T-cell (primary cell): Measurements from ENCODE around the gene DAB2IP. TPM values are rescaled to one million over a fixed set of nuclear protein-coding genes. Genes with fewer than 3 reads are reported as not detected.

Source experiments
- ATAC-seq, 4 experiments: fragments of 200-7000 bp in 3 of 4; fragments of 150-1000 bp in 1 of 4; cut with Tn5 transposase; replicated peaks in 1 of 4; 1 replicate in 3 of 4; 2 replicates in 1 of 4; pipeline ENCODE4 v1.10.0; 2021; ENCODE audit warnings: moderate library complexity in 3 of 4, mild to moderate bottlenecking in 2 of 4, moderate number of reproducible peaks in 1 of 4
- CTCF ChIA-PET, 2 donors: fragments of 300-600 bp; sonication (Branson Sonifier 250); formaldehyde crosslinking; loops; one replicate each; lab custom pipeline; 2022; ENCODE audit warnings: antibody characterized with exemption in 2 of 2; lab: Charles Lee
- POLR2A ChIA-PET, 2 donors: fragments of 300-600 bp; sonication (Branson Sonifier 250); formaldehyde crosslinking; loops; one replicate each; lab custom pipeline; 2022; ENCODE audit warnings: antibody characterized with exemption in 2 of 2; lab: Charles Lee
- DNase-seq, 35 experiments: peaks; one replicate each; pipeline versions ENCODE4 v3.0.0 to v3.0.0-alpha.2; 2013 to 2023
- H3K27ac ChIP-seq: one replicate; pipeline ENCODE4 v1.5.1; 2013; ENCODE audit warnings: low read length
- H3K27me3 ChIP-seq, 2 experiments: replicated peaks in 1 of 2; 1 replicate in 1 of 2; 2 replicates in 1 of 2; pipeline versions ENCODE4 v1.6.1 to v1.7.0; 2013; ENCODE audit warnings: low read length in 1 of 2, mixed read lengths in 1 of 2; ENCODE audit not compliant: control insufficient read depth in 2 of 2, insufficient read depth in 2 of 2; ENCODE audit errors: extremely low read depth in 1 of 2
- H3K36me3 ChIP-seq, 2 donors: 1 replicate in 1 of 2; 2 replicates in 1 of 2; pipeline versions ENCODE4 v1.6.1 to v1.7.0; 2013; ENCODE audit warnings: low read length in 1 of 2; ENCODE audit not compliant: control insufficient read depth in 2 of 2, insufficient read depth in 1 of 2; ENCODE audit errors: extremely low read depth in 1 of 2
- H3K4me1 ChIP-seq, 2 experiments: 1 replicate in 1 of 2; 2 replicates in 1 of 2; pipeline versions ENCODE4 v1.6.1 to v1.7.0; 2013; ENCODE audit warnings: low read length in 2 of 2, mixed read lengths in 1 of 2; ENCODE audit not compliant: insufficient read depth in 2 of 2, control insufficient read depth in 1 of 2; ENCODE audit errors: extremely low read depth in 1 of 2
- H3K4me3 ChIP-seq, 2 donors: 1 replicate in 1 of 2; 2 replicates in 1 of 2; pipeline versions ENCODE4 v1.5.1 to v1.7.0; 2013; ENCODE audit warnings: mild to moderate bottlenecking in 2 of 2, low read length in 1 of 2, moderate library complexity in 1 of 2; ENCODE audit not compliant: control insufficient read depth in 1 of 2; ENCODE audit errors: extremely low read depth in 1 of 2
- H3K9me3 ChIP-seq: 2 replicates; pipeline ENCODE4 v1.7.0; 2013
- H3K27ac Mint-ChIP-seq, 2 donors: one replicate each; pipeline ENCODE4 v1.8.0; 2020 to 2021; ENCODE audit warnings: mild to moderate bottlenecking in 2 of 2, mixed read lengths in 2 of 2
- H3K27me3 Mint-ChIP-seq, 2 donors: one replicate each; pipeline ENCODE4 v1.8.0; 2021 to 2022; ENCODE audit warnings: mixed read lengths in 2 of 2
- H3K36me3 Mint-ChIP-seq: one replicate; pipeline ENCODE4 v1.8.0; 2021; ENCODE audit warnings: mixed read lengths
- H3K4me1 Mint-ChIP-seq, 3 donors: one replicate each; pipeline ENCODE4 v1.8.0; 2020 to 2022; ENCODE audit warnings: mixed read lengths in 3 of 3, mild to moderate bottlenecking in 1 of 3
- H3K4me3 Mint-ChIP-seq, 3 donors: one replicate each; pipeline ENCODE4 v1.8.0; 2020 to 2022; ENCODE audit warnings: mild to moderate bottlenecking in 3 of 3, mixed read lengths in 3 of 3, moderate library complexity in 3 of 3
- H3K9me3 Mint-ChIP-seq, 3 donors: one replicate each; pipeline ENCODE4 v1.8.0; 2020 to 2022; ENCODE audit warnings: mixed read lengths in 3 of 3
- WGBS: methylation state at CpG from one replicate; pipeline ENCODE4 v1.1.5; 2013; ENCODE audit warnings: missing lambda C conversion rate; ENCODE audit not compliant: insufficient coverage; 5-methylcytosine and 5-hydroxymethylcytosine counted together
- total RNA-seq, 35 experiments: library from RNA in 6 of 35; stranded (reverse) in 6 of 35; fragments of 120-200 nt in 1 of 35; gene quantifications; one replicate each; pipeline versions ENCODE4 v1.2.1 to v1.2.4 and lab custom pipeline; 2013 to 2026

Gene DAB2IP
- total RNA-seq, 5 donors from 2014 or later (not counting 1 experiment from before 2014, with no cell fraction given), result 0.22 to 0.53 (median 0.34) TPM; not detected in 1

- Histone ChIP-seq H3K27me3 (peaks cover 0 to 9% of the 10 kb centered on the region in 2 experiments), H3K36me3 (no peaks in the 10 kb centered on the region), H3K4me3 (no peak overlapping the region), H3K4me1 (peaks cover 0 to 7% of the 10 kb centered on the region in 2 experiments), H3K9me3 (no peaks in the 10 kb centered on the region), H3K27ac (no peak overlapping the region)
- Mint-ChIP-seq H3K4me3 (no peak overlapping the region), H3K36me3 (no peaks in the 10 kb centered on the region), H3K4me1 (peaks cover 0 to 7% (median 3%) of the 10 kb centered on the region in 3 donors), H3K27me3 (peaks cover under 1 to 6% of the 10 kb centered on the region in 2 donors), H3K9me3 (no peaks in the 10 kb centered on the region), H3K27ac (no peak overlapping the region)
- WGBS, result no CpG with 5 or more reads among the region's 4 CpGs
- DNase-seq (no peak), ATAC-seq (no peak)
- CTCF ChIA-PET, result no interaction called here
- POLR2A ChIA-PET, result interaction anchor here in 1 of 2 donors (0.6 kb wide), 1 partner anchor 12 kb away, joined by 5 read pairs; no protein-coding TSS in a partner anchor
Observed at GRCh38 chr9:121709798-121710197, 58.4 kb downstream of the DAB2IP start.

GRCh38 chr9:121711281-121711680, 59.8 kb downstream of the DAB2IP start:
- Histone ChIP-seq H3K27ac (no peak overlapping the region), H3K4me1 (peaks cover 0 to 7% of the 10 kb centered on the region in 2 experiments), H3K27me3 (peaks cover 0 to 6% of the 10 kb centered on the region in 2 experiments), H3K9me3 (no peaks in the 10 kb centered on the region), H3K36me3 (no peaks in the 10 kb centered on the region), H3K4me3 (no peak overlapping the region)
- H3K27me3 Mint-ChIP-seq, result peaks cover 0 to 3% of the 10 kb centered on the region in 2 donors
- peaks cover 0 to 7% (median 3%) of the 10 kb centered on the region in 3 donors for H3K4me1 Mint-ChIP-seq
- no peak for DNase-seq
- ChIA-PET POLR2A (no interaction called here), CTCF (no interaction called here)
- no peak for ATAC-seq
- no peaks in the 10 kb centered on the region for H3K9me3 Mint-ChIP-seq
- no peak overlapping the region for H3K4me3 Mint-ChIP-seq
- H3K36me3 Mint-ChIP-seq, result no peaks in the 10 kb centered on the region
- H3K27ac Mint-ChIP-seq, result no peak overlapping the region

GRCh38 chr9:121711797-121712196, 60.4 kb downstream of the DAB2IP start:
- Histone ChIP-seq H3K27ac (no peak overlapping the region), H3K4me1 (peaks cover 0 to 7% of the 10 kb centered on the region in 2 experiments), H3K27me3 (peaks cover 0 to 6% of the 10 kb centered on the region in 2 experiments), H3K36me3 (no peaks in the 10 kb centered on the region), H3K4me3 (no peak overlapping the region), H3K9me3 (no peaks in the 10 kb centered on the region)
- Mint-ChIP-seq H3K9me3 (no peaks in the 10 kb centered on the region), H3K4me3 (no peak overlapping the region), H3K27ac (no peak overlapping the region), H3K27me3 (no peaks in the 10 kb centered on the region), H3K36me3 (no peaks in the 10 kb centered on the region), H3K4me1 (peaks cover 0 to 7% (median 3%) of the 10 kb centered on the region in 3 donors)
- POLR2A ChIA-PET, result no interaction called here
- ATAC-seq (no peak), DNase-seq (no peak)
- CTCF ChIA-PET, result no interaction called here
- 92% methylated on average over 4 of the region's 5 CpGs for WGBS

GRCh38 chr9:121713400-121714070, 62.1 kb downstream of the DAB2IP start:
- H3K9me3 Mint-ChIP-seq, result no peaks in the 10 kb centered on the region
- H3K4me3 ChIP-seq, result no peak overlapping the region

GRCh38 chr9:121714075-121714705, 62.8 kb downstream of the DAB2IP start:
- H3K27ac Mint-ChIP-seq, result no peak overlapping the region
- no peaks in the 10 kb centered on the region for H3K9me3 Mint-ChIP-seq

More at GRCh38 chr9:121713400-121714070, 62.1 kb downstream of the DAB2IP start:
- POLR2A ChIA-PET, result no interaction called here
- Histone ChIP-seq H3K4me1 (peaks cover 0 to under 1% of the 10 kb centered on the region in 2 experiments), H3K27ac (no peak overlapping the region), H3K27me3 (peaks cover 0 to 9% of the 10 kb centered on the region in 2 experiments), H3K36me3 (no peaks in the 10 kb centered on the region), H3K9me3 (no peaks in the 10 kb centered on the region)
- peaks cover 0 to under 1% (median 0%) of the 10 kb centered on the region in 3 donors for H3K4me1 Mint-ChIP-seq
- H3K27me3 Mint-ChIP-seq, result no peaks in the 10 kb centered on the region
- H3K4me3 Mint-ChIP-seq, result no peak overlapping the region
- CTCF ChIA-PET, result no interaction called here
- WGBS, result 96% methylated on average over 4 of the region's 6 CpGs
- no peak for DNase-seq
- H3K36me3 Mint-ChIP-seq, result no peaks in the 10 kb centered on the region
- no peak for ATAC-seq
- no peak overlapping the region for H3K27ac Mint-ChIP-seq

GRCh38 chr9:121714873-121715272, 63.4 kb downstream of the DAB2IP start:
- Histone ChIP-seq H3K36me3 (no peaks in the 10 kb centered on the region), H3K4me1 (no peaks in the 10 kb centered on the region), H3K4me3 (no peak overlapping the region), H3K27me3 (peaks cover 0 to 9% of the 10 kb centered on the region in 2 experiments), H3K27ac (no peak overlapping the region), H3K9me3 (no peaks in the 10 kb centered on the region)
- H3K27me3 Mint-ChIP-seq, result peaks cover 0 to 3% of the 10 kb centered on the region in 2 donors
- WGBS, result 51% methylated on average over 3 of the region's 5 CpGs
- H3K4me1 Mint-ChIP-seq, result no peaks in the 10 kb centered on the region
- H3K36me3 Mint-ChIP-seq, result no peaks in the 10 kb centered on the region
- ATAC-seq (no peak), DNase-seq (no peak)
- ChIA-PET CTCF (no interaction called here), POLR2A (no interaction called here)
- no peaks in the 10 kb centered on the region for H3K9me3 Mint-ChIP-seq
- H3K27ac Mint-ChIP-seq, result no peak overlapping the region
- H3K4me3 Mint-ChIP-seq, result no peak overlapping the region

More at GRCh38 chr9:121714075-121714705, 62.8 kb downstream of the DAB2IP start:
- ChIA-PET POLR2A (no interaction called here), CTCF (no interaction called here)
- 81% methylated on average over 5 of the region's 6 CpGs for WGBS
- peaks cover 0 to 3% of the 10 kb centered on the region in 2 donors for H3K27me3 Mint-ChIP-seq
- no peak overlapping the region for H3K4me3 Mint-ChIP-seq
- H3K4me3 ChIP-seq, result no peak overlapping the region
- H3K4me1 ChIP-seq, result no peaks in the 10 kb centered on the region
- no peak overlapping the region for H3K27ac ChIP-seq
- ATAC-seq (no peak), DNase-seq (no peak)
- H3K27me3 ChIP-seq, result peaks cover 0 to 7% of the 10 kb centered on the region in 2 experiments
- no peaks in the 10 kb centered on the region for H3K36me3 ChIP-seq
- H3K9me3 ChIP-seq, result no peaks in the 10 kb centered on the region
- H3K4me1 Mint-ChIP-seq, result no peaks in the 10 kb centered on the region
- no peaks in the 10 kb centered on the region for H3K36me3 Mint-ChIP-seq
